Glomerular visceral epithelial cell (primary cell): ENCODE data around the gene TRAPPC6A.

Source experiments
- DNase-seq: peaks from one replicate; pipeline ENCODE4 v3.0.0-alpha.2; 2016; ENCODE audit errors: extremely low spot score

TRAPPC6A gene

GRCh38 chr19:45186509-45187334, 8.7 kb upstream of the TRAPPC6A start:
- no peak for DNase-seq

- no peak for DNase-seq
These were observed 6.1 kb upstream of the TRAPPC6A start for GRCh38 chr19:45184115-45184514.

- no peak for DNase-seq
These were observed 4.7 kb upstream of the TRAPPC6A start for GRCh38 chr19:45182758-45183157.

GRCh38 chr19:45180936-45181335, 2.9 kb upstream of the TRAPPC6A start:
- DNase-seq, result no peak

GRCh38 chr19:45179892-45180370, 1.9 kb upstream of the TRAPPC6A start:
- no peak for DNase-seq

- peak; percentile 42 for DNase-seq
These were observed 1.2 kb upstream of the TRAPPC6A start for GRCh38 chr19:45179072-45179891.

GRCh38 chr19:45178262-45179071, 430 bp upstream of the TRAPPC6A start, which contains the start of gene BLOC1S3:
Gene BLOC1S3 (plus strand): TSS chr19:45178784. CDS start chr19:45179297, 513 bp downstream.
- peak; percentile 100 for DNase-seq

- no peak for DNase-seq
These were observed 2.3 kb downstream of the TRAPPC6A start for GRCh38 chr19:45175515-45176345.

- DNase-seq, result peak; percentile 95
These were observed 4.2 kb downstream of the TRAPPC6A start for GRCh38 chr19:45173816-45174215.

- no peak for DNase-seq
These were observed 5.3 kb downstream of the TRAPPC6A start for GRCh38 chr19:45172611-45173208.

- no peak for DNase-seq
These were observed 5.9 kb downstream of the TRAPPC6A start for GRCh38 chr19:45172173-45172572.

GRCh38 chr19:45171211-45171623, 6.8 kb downstream of the TRAPPC6A start:
- DNase-seq, result no peak

- DNase-seq, result no peak
These were observed 7.6 kb downstream of the TRAPPC6A start for GRCh38 chr19:45170146-45171106.

- DNase-seq, result no peak
These were observed 8.4 kb downstream of the TRAPPC6A start for GRCh38 chr19:45169602-45170001.

GRCh38 chr19:45168767-45169351, 9.2 kb downstream of the TRAPPC6A start:
- no peak for DNase-seq

GRCh38 chr19:45166723-45167252, 11.2 kb downstream of the TRAPPC6A start:
- no peak for DNase-seq

GRCh38 chr19:45164577-45165335, 13.3 kb downstream of the TRAPPC6A start:
- no peak for DNase-seq
